Spleen (tissue), 7 donors: ENCODE data around the gene PHOX2B.

Experiments used
- POLR2AphosphoS5 ChIP-seq, 3 donors: sonication (generic); formaldehyde crosslinking; IDR thresholded peaks; one replicate each; pipeline ENCODE4 v1.5.1; 2017; ENCODE audit warnings: antibody characterized with exemption in 3 of 3
- TF ChIP-seq, protein P1 (sequence below), 11 experiments: fragments of 200-600 bp in 7 of 11; fragments of 450-650 bp in 4 of 11; sonication (generic) in 4 of 11; IDR thresholded peaks in 8 of 11; conservative IDR thresholded peaks in 3 of 11; 1 replicate in 7 of 11; 2 replicates in 4 of 11; pipeline versions ENCODE4 v1.4.0 to v1.8.0; 2016 to 2021; ENCODE audit warnings: antibody characterized with exemption in 11 of 11, inconsistent platforms in 4 of 11, mild to moderate bottlenecking in 1 of 11
- donor health status: DM: no; HTN: no; CAD: no; lungs with moderate emphysema.
- donor health status: DM: no; HTN: no; CAD: no.
- donor health status: DM: no; HTN: no; CAD: no.

DNA sequence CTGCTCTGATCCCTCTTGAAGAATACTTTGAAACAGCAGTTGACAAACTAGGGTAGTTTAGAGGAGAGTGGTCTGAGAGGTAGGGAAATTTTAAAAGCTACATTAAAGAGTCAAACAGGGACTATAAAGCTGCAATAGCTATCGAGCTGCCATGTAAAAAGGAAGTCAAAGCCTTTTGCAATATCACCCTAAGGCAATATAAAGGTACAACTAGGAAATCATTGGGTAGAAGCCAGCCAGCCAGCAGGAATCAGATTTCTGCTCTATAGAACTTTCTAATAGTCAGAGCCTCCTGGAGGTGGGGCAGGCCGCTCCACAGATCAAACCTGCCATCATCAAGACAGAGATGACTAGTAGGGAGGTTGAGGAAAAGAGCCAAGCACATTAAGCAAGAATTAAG, 15.2 kb upstream of the PHOX2B start:
- TF ChIP-seq, protein P1, sequence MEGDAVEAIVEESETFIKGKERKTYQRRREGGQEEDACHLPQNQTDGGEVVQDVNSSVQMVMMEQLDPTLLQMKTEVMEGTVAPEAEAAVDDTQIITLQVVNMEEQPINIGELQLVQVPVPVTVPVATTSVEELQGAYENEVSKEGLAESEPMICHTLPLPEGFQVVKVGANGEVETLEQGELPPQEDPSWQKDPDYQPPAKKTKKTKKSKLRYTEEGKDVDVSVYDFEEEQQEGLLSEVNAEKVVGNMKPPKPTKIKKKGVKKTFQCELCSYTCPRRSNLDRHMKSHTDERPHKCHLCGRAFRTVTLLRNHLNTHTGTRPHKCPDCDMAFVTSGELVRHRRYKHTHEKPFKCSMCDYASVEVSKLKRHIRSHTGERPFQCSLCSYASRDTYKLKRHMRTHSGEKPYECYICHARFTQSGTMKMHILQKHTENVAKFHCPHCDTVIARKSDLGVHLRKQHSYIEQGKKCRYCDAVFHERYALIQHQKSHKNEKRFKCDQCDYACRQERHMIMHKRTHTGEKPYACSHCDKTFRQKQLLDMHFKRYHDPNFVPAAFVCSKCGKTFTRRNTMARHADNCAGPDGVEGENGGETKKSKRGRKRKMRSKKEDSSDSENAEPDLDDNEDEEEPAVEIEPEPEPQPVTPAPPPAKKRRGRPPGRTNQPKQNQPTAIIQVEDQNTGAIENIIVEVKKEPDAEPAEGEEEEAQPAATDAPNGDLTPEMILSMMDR (IDR thresholded peaks at IDR 0.05 in 8 of 11, conservative IDR thresholded peaks at IDR 0.05 in 3 of 11): no peak
- TF ChIP-seq POLR2AphosphoS5 (IDR thresholded peaks at IDR 0.05): no peak
